Endodermal cell (in vitro differentiated cells): ENCODE results near the gene CNGA3. TPM values are rescaled to one million over a fixed set of nuclear protein-coding genes. Genes with fewer than 3 reads are reported as not detected.

Source experiments
- DNase-seq: peaks from one replicate; pipeline ENCODE4 v3.0.0-alpha.2; 2017
- H3K27ac ChIP-seq: 2 replicates; pipeline ENCODE4 v1.5.1; 2013; ENCODE audit warnings: mild to moderate bottlenecking, low read depth, low read length, moderate library complexity
- H3K27me3 ChIP-seq: 2 replicates; pipeline ENCODE4 v1.6.1; 2013; ENCODE audit warnings: mild to moderate bottlenecking, low read length, moderate library complexity; ENCODE audit not compliant: insufficient read depth, control insufficient read depth, poor library complexity, severe bottlenecking
- H3K36me3 ChIP-seq: 2 replicates; pipeline ENCODE4 v1.7.0; 2013; ENCODE audit warnings: mild to moderate bottlenecking, low read length, moderate library complexity; ENCODE audit not compliant: control insufficient read depth, insufficient read depth
- H3K4me1 ChIP-seq: one replicate; pipeline ENCODE4 v1.7.0; 2013; ENCODE audit warnings: low read length; ENCODE audit not compliant: control insufficient read depth, insufficient read depth
- H3K4me3 ChIP-seq: 2 replicates; pipeline ENCODE4 v1.5.1; 2013; ENCODE audit warnings: mild to moderate bottlenecking, low read length, moderate library complexity
- H3K9ac ChIP-seq: 2 replicates; pipeline ENCODE4 v1.6.1; 2013; ENCODE audit warnings: mild to moderate bottlenecking, low read length, moderate library complexity; ENCODE audit not compliant: poor library complexity, severe bottlenecking; ENCODE audit errors: extremely low read depth
- H3K9me3 ChIP-seq: 2 replicates; pipeline ENCODE4 v1.6.1; 2013; ENCODE audit warnings: mild to moderate bottlenecking, low read length, moderate library complexity; ENCODE audit not compliant: control insufficient read depth
- H3K27ac Mint-ChIP-seq: 2 replicates; pipeline ENCODE4 v1.8.0; 2020; ENCODE audit warnings: mixed read lengths
- H3K27me3 Mint-ChIP-seq: 2 replicates; pipeline ENCODE4 v1.8.0; 2021; ENCODE audit warnings: mild to moderate bottlenecking, mixed read lengths; ENCODE audit not compliant: insufficient read depth
- H3K36me3 Mint-ChIP-seq: 2 replicates; pipeline ENCODE4 v1.8.0; 2020; ENCODE audit warnings: low read depth, mixed read lengths
- H3K4me1 Mint-ChIP-seq: 2 replicates; pipeline ENCODE4 v1.8.0; 2020; ENCODE audit warnings: mixed read lengths
- H3K4me3 Mint-ChIP-seq: 2 replicates; pipeline ENCODE4 v1.8.0; 2020; ENCODE audit warnings: mild to moderate bottlenecking, moderate library complexity, mixed read lengths
- H3K9me3 Mint-ChIP-seq: 2 replicates; pipeline ENCODE4 v1.8.0; 2020; ENCODE audit warnings: mild to moderate bottlenecking, mixed read lengths
- WGBS, 2 experiments: methylation state at CpG; one replicate each; pipeline versions ENCODE4 v1.1.5 to v1.1.7; 2013; ENCODE audit warnings: missing lambda C conversion rate in 2 of 2, mixed read lengths in 1 of 2; ENCODE audit not compliant: insufficient coverage in 1 of 2, insufficient read length in 1 of 2; 5-methylcytosine and 5-hydroxymethylcytosine counted together
- total RNA-seq, 2 donors: library from RNA; stranded (reverse); fragmentation: NEBNext Ultra II Directional in 1 of 2; extraction: Animal tissue kit (Norgen Biotek cat#: 25700) in 1 of 2; gene quantifications; 2 replicates in 1 of 2; 3 replicates in 1 of 2; pipeline ENCODE4 v1.2.1, GENCODE V29; 2021
- TF ChIP-seq, protein P1 (sequence below): fragments of 200-600 bp; sonication (generic); conservative IDR thresholded peaks from 2 replicates; pipeline ENCODE4 v1.5.0; 2021; ENCODE audit warnings: antibody characterized with exemption, mild to moderate bottlenecking

CNGA3 gene
- total RNA-seq, 2 donors from 2014 or later = 0.33 TPM; not detected in 1

DNA sequence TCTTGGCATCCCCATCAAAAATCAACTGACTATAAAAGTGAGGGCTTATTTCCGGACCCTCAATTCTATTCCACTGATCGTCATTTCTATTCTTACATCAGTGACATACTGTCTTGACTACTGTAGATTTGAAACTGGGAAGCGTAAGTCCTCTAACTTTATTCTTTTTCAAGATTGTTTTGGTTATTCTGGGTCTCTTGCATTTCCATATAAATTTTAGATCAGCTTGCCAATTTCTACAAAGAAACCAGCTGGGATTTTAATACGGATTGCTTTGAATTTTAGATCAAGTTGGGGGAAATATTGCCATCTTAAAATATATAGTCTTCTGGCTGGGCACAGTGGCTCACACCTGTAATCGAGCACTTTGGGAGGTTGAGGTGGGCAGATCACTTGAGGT, 80.5 kb downstream of the CNGA3 start:
- TF ChIP-seq, protein P1, sequence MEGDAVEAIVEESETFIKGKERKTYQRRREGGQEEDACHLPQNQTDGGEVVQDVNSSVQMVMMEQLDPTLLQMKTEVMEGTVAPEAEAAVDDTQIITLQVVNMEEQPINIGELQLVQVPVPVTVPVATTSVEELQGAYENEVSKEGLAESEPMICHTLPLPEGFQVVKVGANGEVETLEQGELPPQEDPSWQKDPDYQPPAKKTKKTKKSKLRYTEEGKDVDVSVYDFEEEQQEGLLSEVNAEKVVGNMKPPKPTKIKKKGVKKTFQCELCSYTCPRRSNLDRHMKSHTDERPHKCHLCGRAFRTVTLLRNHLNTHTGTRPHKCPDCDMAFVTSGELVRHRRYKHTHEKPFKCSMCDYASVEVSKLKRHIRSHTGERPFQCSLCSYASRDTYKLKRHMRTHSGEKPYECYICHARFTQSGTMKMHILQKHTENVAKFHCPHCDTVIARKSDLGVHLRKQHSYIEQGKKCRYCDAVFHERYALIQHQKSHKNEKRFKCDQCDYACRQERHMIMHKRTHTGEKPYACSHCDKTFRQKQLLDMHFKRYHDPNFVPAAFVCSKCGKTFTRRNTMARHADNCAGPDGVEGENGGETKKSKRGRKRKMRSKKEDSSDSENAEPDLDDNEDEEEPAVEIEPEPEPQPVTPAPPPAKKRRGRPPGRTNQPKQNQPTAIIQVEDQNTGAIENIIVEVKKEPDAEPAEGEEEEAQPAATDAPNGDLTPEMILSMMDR = no peak
- 91 to 94% methylated on average over 3 to 5 of the region's 5 CpGs for whole genome bisulfite sequencing, 2 experiments
- H3K27me3 Mint-ChIP-seq = no peaks in the 10 kb centered on the region
- Histone ChIP-seq H3K27ac (no peak overlapping the region), H3K4me3 (no peak overlapping the region), H3K9me3 (peaks cover 47% of the 10 kb centered on the region), H3K36me3 (no peaks in the 10 kb centered on the region), H3K4me1 (no peaks in the 10 kb centered on the region), H3K9ac (no peak overlapping the region), H3K27me3 (no peaks in the 10 kb centered on the region)
- no peaks in the 10 kb centered on the region for H3K4me1 Mint-ChIP-seq
- H3K27ac Mint-ChIP-seq = no peak overlapping the region
- H3K9me3 Mint-ChIP-seq = peaks cover 45% of the 10 kb centered on the region
- peaks cover 4% of the 10 kb centered on the region for H3K36me3 Mint-ChIP-seq
- no peak overlapping the region for H3K4me3 Mint-ChIP-seq
- no peak for DNase-seq

GRCh38 chr2:98432145-98432544, 85.9 kb downstream of the CNGA3 start:
- Mint-ChIP-seq H3K27ac (no peak overlapping the region), H3K4me1 (no peaks in the 10 kb centered on the region), H3K9me3 (peaks cover 73% of the 10 kb centered on the region), H3K27me3 (no peaks in the 10 kb centered on the region), H3K4me3 (no peak overlapping the region), H3K36me3 (peaks cover 3% of the 10 kb centered on the region)
- Histone ChIP-seq H3K27ac (no peak overlapping the region), H3K4me3 (no peak overlapping the region), H3K9ac (no peak overlapping the region), H3K9me3 (peaks cover 76% of the 10 kb centered on the region), H3K4me1 (no peaks in the 10 kb centered on the region), H3K27me3 (no peaks in the 10 kb centered on the region), H3K36me3 (no peaks in the 10 kb centered on the region)
- no peak for DNase-seq
- TF ChIP-seq, protein P1 = no peak

- Histone ChIP-seq H3K36me3 (no peaks in the 10 kb centered on the region), H3K9me3 (peaks cover 81% of the 10 kb centered on the region), H3K27me3 (no peaks in the 10 kb centered on the region), H3K27ac (no peak overlapping the region), H3K9ac (no peak overlapping the region), H3K4me1 (no peaks in the 10 kb centered on the region), H3K4me3 (no peak overlapping the region)
- TF ChIP-seq, protein P1 = no peak
- Mint-ChIP-seq H3K27ac (no peak overlapping the region), H3K4me3 (no peak overlapping the region), H3K36me3 (peaks cover 3% of the 10 kb centered on the region), H3K4me1 (no peaks in the 10 kb centered on the region), H3K27me3 (no peaks in the 10 kb centered on the region), H3K9me3 (peaks cover 78% of the 10 kb centered on the region)
- DNase-seq = no peak
- 83 to 86% methylated on average over 1 to 2 of the region's 2 CpGs for WGBS, 2 experiments
Observed at GRCh38 chr2:98433363-98433964, 87.2 kb downstream of the CNGA3 start.
